Measurements from ENCODE around the gene B4GALT1.

Gene B4GALT1

GRCh38 chr9:33124751-33125381, 42.3 kb downstream of the B4GALT1 start:
- TF ChIP-seq CTCF (IDR thresholded peaks at IDR 0.05; ENCODE audit: insufficient read depth, missing control alignments), result no peak
- FAIRE-seq (no peak), DNase-seq (ENCODE audit: insufficient read length, low spot score) (no peak)

GRCh38 chr9:33124046-33124445, 43.1 kb downstream of the B4GALT1 start:
- DNase-seq (ENCODE audit: insufficient read length, low spot score), result no peak
- FAIRE-seq, result no peak
- no peak for TF ChIP-seq CTCF (IDR thresholded peaks at IDR 0.05; ENCODE audit: insufficient read depth, missing control alignments)

- no peak for TF ChIP-seq CTCF (IDR thresholded peaks at IDR 0.05; ENCODE audit: insufficient read depth, missing control alignments)
- no peak for DNase-seq (ENCODE audit: insufficient read length, low spot score)
- FAIRE-seq, result no peak
Observed at GRCh38 chr9:33123407-33124031, 43.6 kb downstream of the B4GALT1 start.

- FAIRE-seq (no peak), DNase-seq (ENCODE audit: insufficient read length, low spot score) (no peak)
- no peak for TF ChIP-seq CTCF (IDR thresholded peaks at IDR 0.05; ENCODE audit: insufficient read depth, missing control alignments)
Observed at GRCh38 chr9:33120620-33121019, 46.5 kb downstream of the B4GALT1 start.

GRCh38 chr9:33117796-33118195, 49.3 kb downstream of the B4GALT1 start:
- TF ChIP-seq CTCF (IDR thresholded peaks at IDR 0.05; ENCODE audit: insufficient read depth, missing control alignments), result no peak
- no peak for DNase-seq (ENCODE audit: insufficient read length, low spot score)
- no peak for FAIRE-seq

- no peak for DNase-seq (ENCODE audit: insufficient read length, low spot score)
- no peak for FAIRE-seq
Observed at GRCh38 chr9:33117306-33117705, 49.8 kb downstream of the B4GALT1 start.

More at GRCh38 chr9:33117306-33117705, 49.8 kb downstream of the B4GALT1 start:
- TF ChIP-seq CTCF (IDR thresholded peaks at IDR 0.05; ENCODE audit: insufficient read depth, missing control alignments), result no peak
